HG02970 (cell line): ENCODE data around the gene ZNF844.
"Not testable (repeated sequence)": the region's sequence is repeated elsewhere in the genome, so short reads cannot be mapped to it uniquely, and the experiment has no call there.

ENCODE experiments used
- ATAC-seq: cut with Tn5 transposase; IDR thresholded peaks from one replicate; pipeline ENCODE4 v1.9.1; 2021; ENCODE audit warnings: mild to moderate bottlenecking, moderate library complexity, moderate number of reproducible peaks; ENCODE audit not compliant: unreplicated experiment, low FRiP score

ZNF844 gene

GRCh38 chr19:12092065-12092867, 27.7 kb downstream of the ZNF844 start:
- no peak for ATAC-seq

- no peak for ATAC-seq
These were observed 28.4 kb downstream of the ZNF844 start for GRCh38 chr19:12092956-12093355.

- ATAC-seq: no peak
These were observed 29.2 kb downstream of the ZNF844 start for GRCh38 chr19:12093777-12094176.

- ATAC-seq: no peak
These were observed 30.7 kb downstream of the ZNF844 start for GRCh38 chr19:12095111-12095790.

GRCh38 chr19:12098040-12098439, 33.5 kb downstream of the ZNF844 start:
- ATAC-seq: no peak

GRCh38 chr19:12103909-12104308, 39.4 kb downstream of the ZNF844 start:
- ATAC-seq: not testable (repeated sequence)

- ATAC-seq: no peak
These were observed 46.6 kb downstream of the ZNF844 start for GRCh38 chr19:12111176-12111575.

- ATAC-seq: no peak
These were observed 47.6 kb downstream of the ZNF844 start for GRCh38 chr19:12111943-12112637.

GRCh38 chr19:12112701-12113100, 48.2 kb downstream of the ZNF844 start:
- ATAC-seq: no peak

GRCh38 chr19:12113121-12113520, 48.6 kb downstream of the ZNF844 start:
- ATAC-seq: no peak

GRCh38 chr19:12117201-12117970, 52.9 kb downstream of the ZNF844 start:
- no peak for ATAC-seq

- ATAC-seq: no peak
These were observed 62.2 kb downstream of the ZNF844 start for GRCh38 chr19:12126707-12127106.
